Measurements from ENCODE around the gene SDC1.
"Not testable (repeated sequence)": the region's sequence is repeated elsewhere in the genome, so short reads cannot be mapped to it uniquely, and the experiment has no call there.

The SDC1 gene

GRCh38 chr2:20201671-20202070, 23.3 kb downstream of the SDC1 start:
- Mint-ChIP-seq H3K4me1 (ENCODE audit: low read depth) (no peaks in the 10 kb centered on the region), H3K27ac (no peak overlapping the region), H3K4me3 (no peak overlapping the region), H3K36me3 (ENCODE audit: low read depth) (no peaks in the 10 kb centered on the region), H3K27me3 (ENCODE audit: low read depth) (no peaks in the 10 kb centered on the region), H3K9me3 (no peaks in the 10 kb centered on the region)
- no peak for DNase-seq (ENCODE audit: low spot score)

GRCh38 chr2:20200697-20201555, 24.0 kb downstream of the SDC1 start:
- Mint-ChIP-seq H3K36me3 (ENCODE audit: low read depth) (no peaks in the 10 kb centered on the region), H3K27ac (no peak overlapping the region)

DNA sequence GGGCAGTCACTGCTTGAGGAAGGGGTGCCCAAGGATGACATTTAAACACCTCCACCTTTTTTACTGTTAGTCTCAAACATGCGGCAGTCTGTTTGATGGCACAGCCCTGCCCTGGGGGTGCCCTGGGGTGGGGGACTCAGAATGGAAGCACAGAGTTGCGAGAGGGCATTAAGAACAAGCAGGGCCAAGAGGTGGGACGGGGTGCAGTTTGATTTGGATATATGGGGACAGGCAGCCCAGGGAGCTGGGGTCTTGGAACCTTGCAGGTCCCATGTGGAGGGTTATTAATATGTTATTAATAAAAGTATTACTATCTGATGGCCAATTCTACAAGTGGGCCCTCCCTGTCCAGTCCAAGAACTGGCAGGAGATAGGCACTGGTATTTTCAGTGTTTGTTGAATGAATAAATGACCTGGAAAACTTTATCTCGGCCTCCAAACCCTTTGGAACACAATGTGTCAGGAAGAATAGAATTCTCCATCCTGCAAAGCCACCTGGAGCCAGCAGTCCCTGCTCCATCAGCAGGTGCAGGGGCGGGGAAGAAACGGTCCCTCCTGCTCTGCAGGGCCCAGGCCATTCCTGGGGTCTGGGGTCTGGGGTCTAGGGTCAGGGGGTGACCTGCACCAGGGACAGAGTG, 25.2 kb downstream of the SDC1 start:
- H3K4me1 Mint-ChIP-seq (ENCODE audit: low read depth), result no peaks in the 10 kb centered on the region
- H3K27me3 Mint-ChIP-seq (ENCODE audit: low read depth), result no peaks in the 10 kb centered on the region
- H3K27ac Mint-ChIP-seq, result no peak overlapping the region
- no peaks in the 10 kb centered on the region for H3K9me3 Mint-ChIP-seq
- H3K36me3 Mint-ChIP-seq (ENCODE audit: low read depth), result no peaks in the 10 kb centered on the region
- no peak overlapping the region for H3K4me3 Mint-ChIP-seq
- no peak for DNase-seq (ENCODE audit: low spot score)

More at GRCh38 chr2:20200697-20201555, 24.0 kb downstream of the SDC1 start:
- no peaks in the 10 kb centered on the region for H3K4me1 Mint-ChIP-seq (ENCODE audit: low read depth)
- H3K9me3 Mint-ChIP-seq, result no peaks in the 10 kb centered on the region
- no peak for DNase-seq (ENCODE audit: low spot score)
- H3K27me3 Mint-ChIP-seq (ENCODE audit: low read depth), result no peaks in the 10 kb centered on the region
- H3K4me3 Mint-ChIP-seq, result no peak overlapping the region

- H3K36me3 Mint-ChIP-seq (ENCODE audit: low read depth), result no peaks in the 10 kb centered on the region
- H3K9me3 Mint-ChIP-seq, result no peaks in the 10 kb centered on the region
- DNase-seq (ENCODE audit: low spot score), result no peak
- H3K27ac Mint-ChIP-seq, result no peak overlapping the region
- no peak overlapping the region for H3K4me3 Mint-ChIP-seq
- H3K4me1 Mint-ChIP-seq (ENCODE audit: low read depth), result no peaks in the 10 kb centered on the region
- no peaks in the 10 kb centered on the region for H3K27me3 Mint-ChIP-seq (ENCODE audit: low read depth)
These were observed 25.9 kb downstream of the SDC1 start for GRCh38 chr2:20198796-20199632.

- Mint-ChIP-seq H3K27ac (no peak overlapping the region), H3K4me1 (ENCODE audit: low read depth) (no peaks in the 10 kb centered on the region), H3K9me3 (no peaks in the 10 kb centered on the region), H3K27me3 (ENCODE audit: low read depth) (no peaks in the 10 kb centered on the region), H3K36me3 (ENCODE audit: low read depth) (no peaks in the 10 kb centered on the region), H3K4me3 (no peak overlapping the region)
- no peak for DNase-seq (ENCODE audit: low spot score)
These were observed 26.9 kb downstream of the SDC1 start for GRCh38 chr2:20198001-20198400.

DNA sequence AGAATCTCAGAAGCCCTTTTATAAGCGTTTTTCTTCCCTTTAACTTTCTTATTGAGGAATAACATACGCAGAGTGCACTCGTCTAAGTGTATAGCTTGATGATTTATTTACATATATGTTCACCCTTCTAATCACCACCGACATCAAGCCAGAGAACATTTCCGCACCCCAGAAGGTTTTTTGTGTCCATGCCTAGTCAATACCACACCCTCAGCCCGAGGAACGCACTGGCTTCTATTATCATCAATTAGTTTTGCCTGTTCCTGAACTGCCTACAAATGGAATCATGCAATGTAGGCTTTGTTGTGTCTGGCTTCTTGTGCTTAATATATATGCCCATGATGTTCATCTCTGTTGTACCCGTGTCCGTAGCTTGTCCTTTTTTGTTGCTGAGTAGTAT, 27.7 kb downstream of the SDC1 start:
- no peaks in the 10 kb centered on the region for H3K4me1 Mint-ChIP-seq (ENCODE audit: low read depth)
- H3K4me3 Mint-ChIP-seq, result no peak overlapping the region
- H3K36me3 Mint-ChIP-seq (ENCODE audit: low read depth), result no peaks in the 10 kb centered on the region
- no peaks in the 10 kb centered on the region for H3K27me3 Mint-ChIP-seq (ENCODE audit: low read depth)
- DNase-seq (ENCODE audit: low spot score), result no peak
- no peak overlapping the region for H3K27ac Mint-ChIP-seq
- H3K9me3 Mint-ChIP-seq, result no peaks in the 10 kb centered on the region

DNA sequence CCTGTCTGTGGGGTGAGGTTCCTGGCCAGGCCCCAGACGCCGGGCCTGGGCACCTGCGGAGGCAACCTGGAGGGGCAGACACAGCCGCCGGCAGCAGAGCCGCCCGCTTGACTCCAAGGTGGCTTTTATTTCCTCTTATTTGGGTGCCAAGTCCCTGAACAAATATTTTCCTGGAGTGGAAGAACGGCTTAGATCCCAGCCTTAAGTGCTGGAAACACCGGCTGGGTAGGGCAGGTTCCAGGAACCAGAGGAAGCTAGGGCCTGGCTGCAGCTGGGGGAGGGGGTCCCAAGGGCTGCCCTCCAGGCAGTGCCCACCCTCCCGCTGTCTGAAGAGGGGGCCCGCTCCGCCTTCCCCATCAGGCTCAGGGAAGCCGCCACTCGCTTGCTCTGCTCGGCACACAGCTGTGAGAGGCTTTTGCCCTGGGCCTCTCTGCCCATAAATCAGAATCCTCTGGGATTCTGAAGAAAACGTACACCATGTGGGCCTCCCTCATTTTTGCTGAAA, 28.2 kb downstream of the SDC1 start:
- no peaks in the 10 kb centered on the region for H3K27me3 Mint-ChIP-seq (ENCODE audit: low read depth)
- H3K4me3 Mint-ChIP-seq, result no peak overlapping the region
- no peaks in the 10 kb centered on the region for H3K9me3 Mint-ChIP-seq
- DNase-seq (ENCODE audit: low spot score), result no peak
- H3K27ac Mint-ChIP-seq, result no peak overlapping the region
- H3K4me1 Mint-ChIP-seq (ENCODE audit: low read depth), result no peaks in the 10 kb centered on the region
- no peaks in the 10 kb centered on the region for H3K36me3 Mint-ChIP-seq (ENCODE audit: low read depth)

GRCh38 chr2:20196053-20196656, 28.8 kb downstream of the SDC1 start:
- Mint-ChIP-seq H3K27ac (no peak overlapping the region), H3K9me3 (no peaks in the 10 kb centered on the region)

GRCh38 chr2:20195431-20196033, 29.4 kb downstream of the SDC1 start:
- Mint-ChIP-seq H3K27ac (no peak overlapping the region), H3K27me3 (ENCODE audit: low read depth) (no peaks in the 10 kb centered on the region), H3K4me1 (ENCODE audit: low read depth) (no peaks in the 10 kb centered on the region), H3K36me3 (ENCODE audit: low read depth) (no peaks in the 10 kb centered on the region), H3K9me3 (no peaks in the 10 kb centered on the region), H3K4me3 (no peak overlapping the region)
- no peak for DNase-seq (ENCODE audit: low spot score)

More at GRCh38 chr2:20196053-20196656, 28.8 kb downstream of the SDC1 start:
- Mint-ChIP-seq H3K4me1 (ENCODE audit: low read depth) (no peaks in the 10 kb centered on the region), H3K27me3 (ENCODE audit: low read depth) (no peaks in the 10 kb centered on the region), H3K36me3 (ENCODE audit: low read depth) (no peaks in the 10 kb centered on the region), H3K4me3 (no peak overlapping the region)
- DNase-seq (ENCODE audit: low spot score), result no peak

- H3K9me3 Mint-ChIP-seq; H3K4me3 Mint-ChIP-seq; DNase-seq (ENCODE audit: low spot score); H3K27ac Mint-ChIP-seq; H3K27me3 Mint-ChIP-seq (ENCODE audit: low read depth); H3K36me3 Mint-ChIP-seq (ENCODE audit: low read depth); H3K4me1 Mint-ChIP-seq (ENCODE audit: low read depth): not testable (repeated sequence)
These were observed 29.9 kb downstream of the SDC1 start for GRCh38 chr2:20195016-20195411.

GRCh38 chr2:20194097-20195015, 30.6 kb downstream of the SDC1 start:
- no peaks in the 10 kb centered on the region for H3K9me3 Mint-ChIP-seq
- DNase-seq (ENCODE audit: low spot score), result no peak
- H3K27me3 Mint-ChIP-seq (ENCODE audit: low read depth), result no peaks in the 10 kb centered on the region
- H3K36me3 Mint-ChIP-seq (ENCODE audit: low read depth), result no peaks in the 10 kb centered on the region
- no peak overlapping the region for H3K4me3 Mint-ChIP-seq
- no peak overlapping the region for H3K27ac Mint-ChIP-seq
- H3K4me1 Mint-ChIP-seq (ENCODE audit: low read depth), result no peaks in the 10 kb centered on the region

- no peak overlapping the region for H3K4me3 Mint-ChIP-seq
These were observed 31.7 kb downstream of the SDC1 start for GRCh38 chr2:20193185-20193584.

More at GRCh38 chr2:20193185-20193584, 31.7 kb downstream of the SDC1 start:
- Mint-ChIP-seq H3K27me3 (ENCODE audit: low read depth) (no peaks in the 10 kb centered on the region), H3K4me1 (ENCODE audit: low read depth) (no peaks in the 10 kb centered on the region), H3K36me3 (ENCODE audit: low read depth) (no peaks in the 10 kb centered on the region), H3K9me3 (no peaks in the 10 kb centered on the region), H3K27ac (no peak overlapping the region)
- DNase-seq (ENCODE audit: low spot score), result no peak

Measured in T-helper 2 cell treated with Interferon-gamma antibody and Interleukin-4, amounts not matched to agents 5 μg/mL and 100 μg/mL, for 36 hours (primary cell).